GM21390 (cell line): ENCODE results near the gene SLC13A1.
"Not testable (repeated sequence)": the region's sequence is repeated elsewhere in the genome, so short reads cannot be mapped to it uniquely, and the experiment has no call there.

Experiments used
- ATAC-seq: cut with Tn5 transposase; IDR thresholded peaks from one replicate; pipeline ENCODE4 v1.9.1; 2021; ENCODE audit not compliant: unreplicated experiment

Gene SLC13A1

GRCh38 chr7:123199883-123200282 lies at the start of gene SLC13A1:
TSS of gene SLC13A1 (minus strand) at chr7:123199969. CDS start at chr7:123199946, 23 bp downstream.
- ATAC-seq: no peak

DNA sequence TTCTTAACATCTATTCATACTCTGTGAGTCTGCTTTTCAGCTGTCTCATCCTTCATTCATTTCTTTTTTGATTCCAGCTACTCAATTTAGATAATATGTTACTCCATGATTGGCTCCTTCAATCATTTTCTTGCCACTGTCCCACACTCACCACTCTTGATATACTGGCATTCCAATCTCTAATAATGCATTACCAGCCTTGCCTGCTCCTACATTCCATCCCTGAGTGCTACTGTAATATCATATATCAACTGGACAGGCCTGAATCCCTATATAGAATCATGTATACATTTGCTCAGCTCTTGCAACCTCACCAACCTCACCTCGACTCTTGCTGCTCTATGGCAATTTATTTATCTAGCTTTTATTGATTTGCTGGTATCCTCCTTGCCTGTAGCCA lies 45.0 kb upstream of the SLC13A1 start:
- ATAC-seq: no peak

- ATAC-seq: no peak
Observed at GRCh38 chr7:123242467-123243092, 42.8 kb upstream of the SLC13A1 start.

DNA sequence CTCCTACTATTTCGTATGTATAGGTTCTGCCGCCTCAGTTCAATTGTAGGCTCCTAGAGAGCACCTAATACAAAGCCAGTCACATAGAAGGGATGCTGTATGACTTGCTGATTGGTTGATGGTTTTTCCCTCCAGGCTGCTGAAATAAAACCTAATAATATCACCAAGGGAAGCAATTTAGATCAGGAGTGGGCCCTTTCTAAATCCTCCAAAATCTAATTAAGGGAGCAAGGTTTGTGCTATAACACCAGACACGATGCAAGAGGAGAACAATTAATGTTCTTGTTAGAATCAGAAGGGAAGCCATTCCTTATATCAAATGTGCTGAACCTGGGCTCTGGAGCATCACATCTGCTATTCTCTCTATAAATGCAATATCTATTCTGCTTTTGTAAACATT lies 42.0 kb upstream of the SLC13A1 start:
- ATAC-seq: no peak

GRCh38 chr7:123231021-123232000 lies 31.5 kb upstream of the SLC13A1 start:
- no peak for ATAC-seq

GRCh38 chr7:123230603-123231002 lies 30.8 kb upstream of the SLC13A1 start:
- ATAC-seq: no peak

GRCh38 chr7:123230147-123230546 lies 30.4 kb upstream of the SLC13A1 start:
- ATAC-seq: no peak

DNA sequence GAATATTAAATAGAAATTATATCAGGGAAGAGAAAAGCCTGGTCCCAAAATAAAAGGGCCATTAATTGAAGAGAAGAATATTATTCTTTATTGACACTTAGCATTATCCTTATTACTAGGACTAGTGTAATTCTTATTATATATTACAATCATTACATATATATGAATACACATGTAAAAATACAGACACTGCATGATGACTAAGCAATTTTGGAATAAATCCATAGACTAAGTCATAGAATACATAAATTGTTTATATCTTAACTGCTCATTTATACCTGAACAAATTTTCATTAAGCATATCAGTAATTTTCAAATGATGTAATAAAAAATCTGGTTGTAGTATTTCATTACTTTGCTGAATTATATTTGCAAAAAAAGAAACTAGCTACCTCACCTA lies 29.7 kb upstream of the SLC13A1 start:
- ATAC-seq: no peak

- not testable (repeated sequence) for ATAC-seq
Observed at GRCh38 chr7:123227666-123228065, 27.9 kb upstream of the SLC13A1 start.

DNA sequence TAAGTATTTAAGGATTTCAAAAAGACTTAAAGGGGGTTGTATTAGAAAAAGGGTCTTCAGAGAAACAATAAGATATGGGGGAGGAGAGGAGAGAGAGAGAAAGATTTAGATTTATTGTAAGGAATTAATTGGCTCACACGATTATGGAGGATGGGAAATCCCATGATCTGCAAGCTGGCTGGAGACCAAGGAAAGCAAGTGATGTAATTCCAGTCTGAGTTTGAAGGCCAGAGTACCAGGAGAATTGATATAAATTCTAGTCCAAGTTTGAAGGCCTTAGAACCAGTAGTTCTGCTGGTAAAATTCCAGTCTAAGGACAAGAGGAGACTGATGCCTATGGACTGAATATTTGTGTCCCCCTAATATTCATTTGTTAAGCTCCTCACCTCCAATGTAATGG lies 20.6 kb upstream of the SLC13A1 start:
- ATAC-seq: no peak

- no peak for ATAC-seq
Observed at GRCh38 chr7:123218866-123219265, 19.1 kb upstream of the SLC13A1 start.

DNA sequence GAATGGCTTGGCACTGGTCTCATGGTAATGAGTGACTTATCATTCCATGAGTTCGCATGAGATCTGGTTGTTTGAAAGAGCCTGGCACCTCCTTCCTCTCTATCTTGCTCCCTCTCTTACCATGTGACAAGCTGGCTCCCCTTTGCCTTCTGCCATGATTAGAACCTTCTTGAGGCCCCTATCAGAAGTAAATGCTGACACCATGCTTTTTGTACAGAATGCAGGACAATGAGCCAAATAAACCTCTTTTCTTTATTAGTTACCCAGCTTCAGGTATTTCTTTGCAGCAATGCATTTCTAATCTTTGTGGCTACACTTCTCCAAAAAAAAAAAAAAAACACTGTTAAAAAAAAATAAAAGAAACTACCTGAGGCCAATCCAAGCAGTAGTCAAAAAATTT lies 17.1 kb upstream of the SLC13A1 start:
- ATAC-seq: no peak

DNA sequence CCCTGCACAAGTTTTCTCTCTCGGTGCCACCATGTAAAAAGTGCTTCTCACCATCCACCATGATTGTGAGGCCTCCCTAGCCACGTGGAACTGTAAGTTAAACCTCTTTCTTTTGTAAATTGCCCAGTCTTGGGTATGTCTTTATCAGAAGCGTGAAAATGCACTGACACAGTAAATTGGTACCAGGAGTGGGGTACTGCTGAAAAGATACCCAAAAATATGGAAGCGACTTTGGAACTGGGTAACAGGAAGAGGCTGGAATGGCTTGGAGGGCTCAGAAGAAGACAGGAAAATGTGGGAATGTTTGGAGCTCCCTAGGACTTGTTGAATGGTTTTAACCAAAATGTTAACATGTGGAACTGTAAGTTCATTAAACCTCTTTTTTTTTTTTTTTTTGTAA lies 15.6 kb upstream of the SLC13A1 start:
- ATAC-seq: no peak

DNA sequence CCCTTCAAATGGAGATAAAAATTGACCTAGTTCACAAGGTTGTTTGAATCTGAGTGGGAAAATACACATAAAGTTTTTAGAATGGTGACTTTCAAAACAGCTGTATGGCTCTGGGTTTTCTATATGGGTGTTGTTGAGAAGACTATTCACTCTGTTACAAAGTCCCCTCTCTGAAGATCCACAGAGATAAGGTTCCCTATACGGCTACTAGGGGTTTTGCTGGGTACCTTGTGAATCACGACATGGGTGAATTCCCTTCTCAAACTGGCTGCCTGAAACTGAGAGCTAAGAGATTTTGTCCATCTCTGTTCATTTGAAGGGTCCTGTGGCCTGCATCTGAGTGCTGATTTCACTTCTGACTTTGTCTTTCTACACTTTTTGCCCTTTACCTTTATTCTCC lies 11.8 kb upstream of the SLC13A1 start:
- no peak for ATAC-seq

GRCh38 chr7:123210986-123211385 lies 11.2 kb upstream of the SLC13A1 start:
- ATAC-seq: no peak

GRCh38 chr7:123209786-123210185 lies 10.0 kb upstream of the SLC13A1 start:
- no peak for ATAC-seq

DNA sequence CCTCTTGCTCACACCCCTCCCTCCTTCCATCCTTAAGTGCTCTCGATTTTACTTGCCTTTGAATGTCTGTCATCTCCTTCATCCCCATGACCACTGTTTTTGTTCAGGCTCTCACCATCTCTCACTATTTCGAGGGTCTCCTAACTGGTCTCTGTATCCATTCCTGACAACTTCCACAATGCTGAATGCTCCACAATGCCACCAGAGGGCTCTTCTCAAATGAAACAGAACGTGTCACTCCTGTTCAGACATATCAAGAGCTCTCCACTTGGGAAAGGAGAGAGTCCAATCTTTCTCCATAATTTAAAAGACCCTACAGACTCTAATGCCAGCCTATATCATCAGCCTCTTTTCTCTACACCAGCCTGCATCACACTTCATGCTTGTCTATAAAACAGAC lies 9.0 kb upstream of the SLC13A1 start:
- ATAC-seq: no peak

GRCh38 chr7:123204206-123204835 lies 4.6 kb upstream of the SLC13A1 start:
- ATAC-seq: no peak

GRCh38 chr7:123201901-123202300 lies 2.1 kb upstream of the SLC13A1 start:
- ATAC-seq: no peak

- ATAC-seq: no peak
Observed at GRCh38 chr7:123198668-123199652, 809 bp downstream of the SLC13A1 start.

DNA sequence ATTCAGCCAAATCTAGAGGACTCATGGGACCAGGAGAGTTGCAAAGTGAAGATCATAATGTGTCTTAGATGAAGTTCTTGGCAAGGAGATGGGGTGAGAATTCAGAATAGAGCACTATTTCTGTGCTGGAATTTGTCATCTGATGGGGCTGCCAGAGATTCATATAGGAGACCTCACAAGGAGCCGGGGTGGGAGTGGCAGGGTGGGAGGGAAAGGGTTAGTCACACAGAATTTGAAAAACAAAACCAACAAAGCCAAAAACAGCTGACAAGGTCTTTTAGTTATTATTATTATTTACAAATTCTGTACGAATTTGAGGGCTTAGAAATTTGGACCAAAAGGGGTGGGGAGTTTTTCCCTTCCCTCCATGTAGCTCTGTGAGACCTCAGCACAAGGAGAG lies 1.7 kb downstream of the SLC13A1 start:
- ATAC-seq: no peak
